K562 (cell line): ENCODE measurements around the gene OR10H2. TPM values are rescaled to one million over a fixed set of nuclear protein-coding genes. Genes with fewer than 3 reads are reported as not detected.

Experiments used
- DACH1 ChIP-seq: fragments of 450-650 bp; IDR thresholded peaks from 2 replicates; pipeline ENCODE4 v1.6.1; 2018; ENCODE audit not compliant: partially characterized antibody
- E4F1 ChIP-seq: fragments of 250-450 bp; sonication (Bioruptor Pico); IDR thresholded peaks from 2 replicates; pipeline ENCODE4 v1.5.0; 2021; ENCODE audit warnings: mild to moderate bottlenecking, borderline replicate concordance
- EGR1 ChIP-seq: fragments of 450-650 bp; conservative IDR thresholded peaks from 2 replicates; pipeline ENCODE4 v1.6.1; 2017; ENCODE audit warnings: mild to moderate bottlenecking
- GATA2 ChIP-seq: sonication (generic); formaldehyde crosslinking; IDR thresholded peaks from 2 replicates; pipeline ENCODE4 v1.4.0; 2020; ENCODE audit warnings: mild to moderate bottlenecking, missing genetic modification reagents
- MAFF ChIP-seq: IDR thresholded peaks from 2 replicates; pipeline ENCODE4 v1.6.1; 2012; ENCODE audit warnings: low read length, improper control_type of control experiment
- RNF219 ChIP-seq: fragments of 250-450 bp; sonication (Bioruptor Pico); IDR thresholded peaks from 2 replicates; pipeline ENCODE4 v1.5.0; 2022; ENCODE audit warnings: mild to moderate bottlenecking
- ZNF518B ChIP-seq: fragments of 250-450 bp; sonication (Bioruptor Pico); IDR thresholded peaks from 2 replicates; pipeline ENCODE4 v1.5.0; 2021; ENCODE audit warnings: mild to moderate bottlenecking, moderate library complexity
- polyA plus RNA-seq, 8 experiments: library from polyadenylated mRNA; depleted of rRNA in 4 of 8; stranded (reverse) in 5 of 8; unstranded in 3 of 8; fragments of >200 nt; fragmentation: Nextera tagmentation in 2 of 8; fragmentation: Illumina TruSeq in 1 of 8; extraction: Ambion mirVana in 2 of 8; extraction: Trizol in 1 of 8; gene quantifications; 2 replicates each; pipeline versions ENCODE4 v1.2.1 to v1.2.3, GENCODE V29; 2011 to 2014; ENCODE audit warnings: inconsistent platforms in 1 of 8, missing spikeins in 1 of 8
- total RNA-seq, 7 experiments: library from RNA; depleted of rRNA in 6 of 7; stranded (reverse); fragments of >200 nt in 6 of 7; fragmentation: Illumina TruSeq in 2 of 7; extraction: Trizol in 2 of 7; gene quantifications; 2 replicates each; pipeline versions ENCODE4 v1.2.1 to v1.2.3, GENCODE V29; 2011 to 2021; ENCODE audit warnings: low replicate concordance in 1 of 7

Gene OR10H2
- total and polyA plus RNA-seq, 9 of the 15 experiments (the other 6 are each of a cell fraction or from before 2014, with no cell fraction given) = not detected

GRCh38 chr19:15683411-15683810 is 44.4 kb upstream of the OR10H2 start (continued):
- no peak for TF ChIP-seq E4F1 (CRISPR knock-in tag)
- no peak for TF ChIP-seq MAFF
- no peak for TF ChIP-seq RNF219 (CRISPR knock-in tag)
- no peak for TF ChIP-seq ZNF518B (CRISPR knock-in tag)
- no peak for TF ChIP-seq EGR1
- no peak for TF ChIP-seq DACH1
- no peak for TF ChIP-seq GATA2 (CRISPR knock-in tag)
